Neural cell (in vitro differentiated cells): ENCODE data around the gene NKAIN4. TPM values are rescaled to one million over a fixed set of nuclear protein-coding genes. Genes with fewer than 3 reads are reported as not detected.

Experiments
- H2AFZ ChIP-seq: fragments of 200-600, 300-800 bp; sonication (generic), shearing (Covaris generic); 2 replicates; pipeline ENCODE4 v1.6.0; 2014; ENCODE audit warnings: low read depth, mild to moderate bottlenecking, antibody characterized with exemption, low read length, moderate library complexity
- H3F3A ChIP-seq: fragments of 200-600 bp; shearing (Covaris generic); 2 replicates; pipeline ENCODE4 v1.6.1; 2016; ENCODE audit warnings: mild to moderate bottlenecking, moderate library complexity, mixed read lengths, antibody characterized with exemption, low read length; ENCODE audit not compliant: insufficient read depth, poor library complexity, severe bottlenecking
- H3K27ac ChIP-seq: fragments of 200-600, 300-800 bp; sonication (generic), shearing (Covaris generic); 2 replicates; pipeline ENCODE4 v1.5.1; 2014; ENCODE audit warnings: mild to moderate bottlenecking, low read length, moderate library complexity
- H3K27me3 ChIP-seq: fragments of 300-800, 200-600 bp; sonication (generic), shearing (Covaris generic); 2 replicates; pipeline ENCODE4 v1.6.0; 2014; ENCODE audit warnings: mild to moderate bottlenecking, low read depth, low read length, moderate library complexity; ENCODE audit not compliant: insufficient read depth
- H3K36me3 ChIP-seq: fragments of 300-800, 200-600 bp; sonication (generic), shearing (Covaris generic); 2 replicates; pipeline ENCODE4 v1.5.1; 2014; ENCODE audit warnings: mild to moderate bottlenecking, antibody characterized with exemption, low read length, moderate library complexity; ENCODE audit not compliant: insufficient read depth
- H3K4me2 ChIP-seq: fragments of 300-800, 200-600 bp; sonication (generic), shearing (Covaris generic); 2 replicates; pipeline ENCODE4 v1.6.0; 2014; ENCODE audit warnings: mild to moderate bottlenecking, low read length
- H3K4me3 ChIP-seq: fragments of 300-800, 200-600 bp; sonication (generic), shearing (Covaris generic); 2 replicates; pipeline ENCODE4 v1.5.1; 2014; ENCODE audit warnings: mild to moderate bottlenecking, low read length, moderate library complexity
- H3K79me2 ChIP-seq: fragments of 200-600 bp; shearing (Covaris generic); replicated peaks from 2 replicates; pipeline ENCODE4 v1.6.0; 2014; ENCODE audit warnings: mild to moderate bottlenecking, low read length, moderate library complexity; ENCODE audit not compliant: insufficient read depth
- H3K9ac ChIP-seq: fragments of 300-800, 200-600 bp; sonication (generic), shearing (Covaris generic); 2 replicates; pipeline ENCODE4 v1.6.1; 2016; ENCODE audit warnings: mild to moderate bottlenecking, low read length, mixed read lengths
- H3K9me2 ChIP-seq: fragments of 200-600 bp; shearing (Covaris generic); 2 replicates; pipeline ENCODE4 v1.6.1; 2016; ENCODE audit warnings: mild to moderate bottlenecking, low read length, mixed read lengths; ENCODE audit not compliant: insufficient read depth
- H3K9me3 ChIP-seq: fragments of 200-600, 300-800 bp; sonication (generic), shearing (Covaris generic); 2 replicates; pipeline ENCODE4 v1.6.1; 2016; ENCODE audit warnings: mild to moderate bottlenecking, mixed run types, low read length, moderate library complexity, mixed read lengths
- H4K20me1 ChIP-seq: fragments of 200-600 bp; shearing (Covaris generic); 2 replicates; pipeline ENCODE4 v1.6.1; 2016; ENCODE audit warnings: mild to moderate bottlenecking, mixed run types; ENCODE audit not compliant: insufficient read depth
- CTCF ChIP-seq: fragments of 450-650 bp; IDR thresholded peaks from 2 replicates; pipeline ENCODE4 v1.5.1; 2014; ENCODE audit warnings: antibody characterized with exemption, mild to moderate bottlenecking, moderate library complexity; ENCODE audit not compliant: poor library complexity, severe bottlenecking
- EP300 ChIP-seq: fragments of 450-650 bp; conservative IDR thresholded peaks from 2 replicates; pipeline ENCODE4 v1.6.1; 2014; ENCODE audit warnings: antibody characterized with exemption, mild to moderate bottlenecking, moderate library complexity; ENCODE audit not compliant: poor library complexity, severe bottlenecking
- EZH2 ChIP-seq: fragments of 200-600, 300-800 bp; shearing (Covaris generic), sonication (generic); IDR thresholded peaks from 2 replicates; pipeline ENCODE4 v1.6.1; 2014; ENCODE audit warnings: antibody characterized with exemption, low read length, borderline replicate concordance, mild to moderate bottlenecking; ENCODE audit not compliant: insufficient read depth, poor library complexity, severe bottlenecking
- MXI1 ChIP-seq: fragments of 450-650 bp; conservative IDR thresholded peaks from 2 replicates; pipeline ENCODE4 v1.6.1; 2014; ENCODE audit warnings: antibody characterized with exemption, mild to moderate bottlenecking; ENCODE audit not compliant: poor library complexity, severe bottlenecking
- POLR2AphosphoS5 ChIP-seq: IDR thresholded peaks from 2 replicates; pipeline ENCODE4 v1.6.1; 2012
- RAD21 ChIP-seq: fragments of 450-650 bp; conservative IDR thresholded peaks from 2 replicates; pipeline ENCODE4 v1.6.1; 2014; ENCODE audit warnings: antibody characterized with exemption, mild to moderate bottlenecking, moderate library complexity
- REST ChIP-seq: IDR thresholded peaks from 2 replicates; pipeline ENCODE4 v1.6.1; 2012; ENCODE audit warnings: borderline replicate concordance
- SMC3 ChIP-seq: fragments of 450-650 bp; conservative IDR thresholded peaks from 2 replicates; pipeline ENCODE4 v1.6.1; 2014; ENCODE audit warnings: antibody characterized with exemption, mild to moderate bottlenecking, moderate library complexity; ENCODE audit not compliant: poor library complexity
- TAF1 ChIP-seq: IDR thresholded peaks from 2 replicates; pipeline ENCODE4 v1.6.1; 2012; ENCODE audit warnings: low read depth
- polyA plus RNA-seq: library from polyadenylated mRNA; depleted of rRNA; stranded (reverse); fragments of >200 nt; gene quantifications from 2 replicates; pipeline ENCODE4 v1.2.3, GENCODE V29; 2014

NKAIN4 gene
- polyA plus RNA-seq, 1 donor from 2014 or later = 11.2 TPM

GRCh38 chr20:63202811-63203526, 51.3 kb downstream of the NKAIN4 start:
- Histone ChIP-seq H3K27me3 (no peaks in the 10 kb centered on the region), H3K27ac (no peak overlapping the region), H3K9ac (no peak overlapping the region), H4K20me1 (peaks cover 9% of the 10 kb centered on the region), H3K4me3 (no peak overlapping the region), H3K79me2 (peaks cover 10% of the 10 kb centered on the region), H3K36me3 (no peaks in the 10 kb centered on the region), H3K9me2 (no peaks in the 10 kb centered on the region), H3F3A (no peaks in the 10 kb centered on the region), H3K4me2 (no peak overlapping the region), H2AFZ (no peak overlapping the region), H3K9me3 (no peaks in the 10 kb centered on the region)
- TF ChIP-seq POLR2AphosphoS5 = no peak
- TF ChIP-seq TAF1 = no peak
- TF ChIP-seq MXI1 = no peak

- Histone ChIP-seq H3K36me3 (peaks cover 6% of the 10 kb centered on the region), H2AFZ (no peak overlapping the region), H4K20me1 (peaks cover 9% of the 10 kb centered on the region), H3K9ac (no peak overlapping the region), H3F3A (no peaks in the 10 kb centered on the region), H3K9me2 (no peaks in the 10 kb centered on the region), H3K79me2 (peaks cover 10% of the 10 kb centered on the region), H3K9me3 (no peaks in the 10 kb centered on the region), H3K4me2 (no peak overlapping the region), H3K4me3 (no peak overlapping the region), H3K27ac (no peak overlapping the region), H3K27me3 (no peaks in the 10 kb centered on the region)
- no peak for TF ChIP-seq EP300
- TF ChIP-seq RAD21 = no peak
- no peak for TF ChIP-seq REST
- no peak for TF ChIP-seq EZH2
- TF ChIP-seq SMC3 = no peak
- TF ChIP-seq CTCF = no peak
- no peak for TF ChIP-seq MXI1
- TF ChIP-seq TAF1 = no peak
- TF ChIP-seq POLR2AphosphoS5 = no peak
These were observed 52.2 kb downstream of the NKAIN4 start for GRCh38 chr20:63202021-63202420.
